IPS DF 19.7 (cell line): ENCODE results near the gene ORC3.
"Not testable (repeated sequence)": the region's sequence is repeated elsewhere in the genome, so short reads cannot be mapped to it uniquely, and the experiment has no call there.

Experiments
- DNase-seq: peaks from one replicate; pipeline ENCODE4 v3.0.0-alpha.2; 2013; ENCODE audit warnings: low read depth, low spot score

ORC3 gene

DNA sequence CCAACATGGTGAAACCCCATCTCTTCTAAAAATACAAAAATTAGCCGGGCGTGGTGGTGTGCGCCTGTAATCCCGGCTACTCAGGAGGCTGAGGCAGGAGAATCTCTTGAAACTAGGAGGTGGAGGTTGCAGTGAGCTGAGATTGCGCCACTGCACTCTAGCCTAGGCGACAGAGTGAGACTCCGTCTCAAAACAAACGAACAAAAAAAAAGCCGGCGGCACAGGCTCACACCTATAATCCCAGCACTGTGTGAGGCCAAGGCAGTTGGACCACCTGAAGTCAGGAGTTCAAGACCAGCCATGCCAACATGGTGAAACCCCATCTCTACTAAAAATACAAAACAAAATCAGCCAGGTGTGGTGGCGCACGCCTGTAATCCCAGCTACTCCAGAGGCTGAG lies 106.9 kb downstream of the ORC3 start:
- DNase-seq, result not testable (repeated sequence)

DNA sequence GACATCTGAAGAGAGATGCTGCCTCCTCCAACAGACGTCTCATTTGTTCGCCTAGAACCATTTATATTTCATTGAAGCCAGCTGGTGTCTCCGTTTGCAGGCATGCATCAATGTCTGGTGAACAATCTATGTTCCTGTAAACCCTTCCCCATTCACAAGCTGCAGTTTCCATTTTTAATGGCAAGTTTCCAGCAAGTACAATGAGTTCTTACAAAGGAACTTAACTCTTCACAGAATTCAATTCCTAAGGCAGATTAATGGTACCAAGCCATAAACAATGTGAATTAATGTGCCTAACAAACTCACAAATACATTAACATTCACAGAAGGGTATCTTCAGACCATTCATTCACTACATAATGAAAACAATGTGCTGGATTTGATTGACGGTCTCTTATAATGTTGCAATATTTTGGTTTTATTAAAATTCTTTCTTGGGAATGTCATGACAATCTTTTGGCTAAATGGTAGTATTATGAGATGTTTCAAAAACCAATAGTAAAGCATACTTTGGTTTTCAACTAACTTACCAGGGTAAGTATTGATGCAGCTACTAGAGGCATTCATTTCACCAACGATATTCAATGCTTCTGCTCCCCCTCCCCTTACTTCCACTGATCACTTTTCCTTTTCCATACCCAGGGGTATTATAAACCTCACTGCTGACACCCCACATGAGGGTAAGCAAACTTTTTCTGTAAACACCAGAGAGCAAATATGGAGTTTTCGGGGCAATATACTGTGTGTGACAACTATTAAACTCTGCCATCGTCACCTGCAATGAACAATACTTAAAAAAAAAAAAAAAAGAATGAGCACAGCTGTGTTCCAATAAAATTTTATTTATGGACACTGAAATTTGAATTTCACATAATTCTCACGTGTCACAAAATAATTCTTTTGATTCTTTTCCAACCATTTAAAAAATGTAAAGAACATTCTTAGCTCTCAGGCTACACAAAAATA lies 107.9 kb downstream of the ORC3 start:
- no peak for DNase-seq

DNA sequence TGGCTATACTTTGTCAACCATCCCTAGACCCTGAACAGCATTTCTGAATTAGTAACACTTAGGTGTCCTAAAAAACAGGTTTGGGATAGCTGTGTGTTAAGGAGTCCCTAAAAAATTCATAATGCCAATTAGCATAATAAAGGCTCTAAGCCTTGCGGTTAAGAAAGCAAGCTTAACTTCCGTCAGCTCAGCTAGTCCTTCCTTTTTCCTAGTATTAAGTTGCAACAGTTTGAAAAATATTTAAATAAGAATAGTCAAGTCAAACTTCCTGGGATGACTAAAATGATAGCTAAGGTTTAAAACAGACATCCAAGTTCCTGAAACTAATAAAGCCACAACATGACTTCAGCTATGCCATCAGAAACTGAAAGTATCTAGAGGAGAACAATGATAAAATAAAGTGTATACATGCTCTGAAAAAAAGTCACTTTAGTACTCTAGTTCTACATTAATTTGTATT lies 108.6 kb downstream of the ORC3 start:
- no peak for DNase-seq

DNA sequence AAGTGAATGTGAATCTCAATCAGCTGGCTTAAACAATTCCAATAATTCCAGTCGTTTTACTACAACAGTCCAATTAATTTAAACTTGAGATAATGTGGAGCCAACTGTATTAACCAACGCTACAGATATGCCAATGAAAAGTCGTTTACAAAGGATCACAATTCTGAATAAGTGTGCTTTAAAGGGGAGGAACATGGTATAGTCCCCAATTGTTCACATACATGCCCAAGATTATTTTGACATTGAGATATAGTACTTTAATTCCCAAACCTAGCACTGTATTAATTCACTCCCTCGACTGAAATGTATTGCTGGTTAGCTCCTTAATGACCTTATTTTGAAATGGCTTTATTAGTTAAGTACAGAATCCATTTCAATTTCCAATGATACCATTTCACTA lies 109.6 kb downstream of the ORC3 start:
- DNase-seq, result no peak

DNA sequence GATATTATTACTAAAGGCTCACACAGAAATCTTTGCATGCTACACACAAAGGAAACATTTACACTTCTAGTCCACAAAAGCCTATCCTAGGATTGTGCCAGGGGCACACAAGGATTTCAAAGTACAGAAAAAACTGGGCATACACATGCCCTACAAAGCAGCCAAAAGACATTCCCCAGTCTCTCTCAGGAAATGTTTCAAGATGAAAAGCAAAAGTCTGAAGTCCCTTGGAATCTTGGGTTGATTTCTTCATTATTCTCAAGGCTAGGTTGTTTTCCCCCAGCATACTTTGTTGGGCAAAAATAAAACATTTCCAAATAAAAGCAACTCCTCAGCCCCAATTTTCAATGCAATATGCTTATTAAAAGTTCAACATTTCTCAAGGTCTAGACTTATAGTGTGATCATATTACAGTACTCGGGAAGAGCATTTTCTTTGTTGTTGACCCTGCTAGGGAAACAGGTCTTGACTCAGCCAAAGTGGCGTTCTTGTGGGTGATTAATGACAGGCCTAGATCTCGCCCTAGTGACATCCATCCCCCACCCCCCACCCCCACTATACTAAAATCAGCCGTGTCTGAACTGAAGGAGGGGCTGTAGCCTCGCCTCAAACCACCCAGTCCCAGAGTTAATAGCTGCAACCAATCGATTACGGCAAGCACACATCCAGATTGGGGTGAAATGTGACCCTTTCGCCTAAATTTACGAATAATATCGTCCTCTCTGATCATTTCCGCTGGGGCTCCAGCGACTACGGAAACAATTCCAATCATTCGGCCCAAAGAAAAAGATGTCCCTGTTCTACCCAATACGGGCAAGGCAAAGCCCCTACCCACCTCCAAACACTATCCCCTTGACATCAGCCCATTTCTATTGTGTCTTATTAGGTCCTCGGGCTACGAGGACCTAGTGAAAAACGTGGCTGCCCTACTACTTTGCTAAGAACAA lies 110.7 kb downstream of the ORC3 start:
- no peak for DNase-seq

DNA sequence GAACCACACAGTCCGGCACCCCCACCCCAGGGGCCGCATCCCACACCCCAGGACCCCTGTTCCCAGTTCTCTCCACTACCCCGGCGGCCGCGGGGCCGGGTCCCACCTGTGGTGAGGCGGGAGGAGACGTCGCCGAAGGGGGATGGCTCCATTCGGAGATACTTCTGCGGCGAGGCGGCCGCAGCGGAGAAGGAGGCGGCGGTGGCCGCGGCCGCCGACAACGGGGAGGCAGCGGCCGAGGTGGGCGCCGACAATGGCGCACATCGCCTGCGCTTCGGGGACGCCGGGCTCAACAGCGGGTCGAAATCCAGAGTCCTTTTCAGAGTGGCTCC lies 111.4 kb downstream of the ORC3 start:
- DNase-seq, result no peak

DNA sequence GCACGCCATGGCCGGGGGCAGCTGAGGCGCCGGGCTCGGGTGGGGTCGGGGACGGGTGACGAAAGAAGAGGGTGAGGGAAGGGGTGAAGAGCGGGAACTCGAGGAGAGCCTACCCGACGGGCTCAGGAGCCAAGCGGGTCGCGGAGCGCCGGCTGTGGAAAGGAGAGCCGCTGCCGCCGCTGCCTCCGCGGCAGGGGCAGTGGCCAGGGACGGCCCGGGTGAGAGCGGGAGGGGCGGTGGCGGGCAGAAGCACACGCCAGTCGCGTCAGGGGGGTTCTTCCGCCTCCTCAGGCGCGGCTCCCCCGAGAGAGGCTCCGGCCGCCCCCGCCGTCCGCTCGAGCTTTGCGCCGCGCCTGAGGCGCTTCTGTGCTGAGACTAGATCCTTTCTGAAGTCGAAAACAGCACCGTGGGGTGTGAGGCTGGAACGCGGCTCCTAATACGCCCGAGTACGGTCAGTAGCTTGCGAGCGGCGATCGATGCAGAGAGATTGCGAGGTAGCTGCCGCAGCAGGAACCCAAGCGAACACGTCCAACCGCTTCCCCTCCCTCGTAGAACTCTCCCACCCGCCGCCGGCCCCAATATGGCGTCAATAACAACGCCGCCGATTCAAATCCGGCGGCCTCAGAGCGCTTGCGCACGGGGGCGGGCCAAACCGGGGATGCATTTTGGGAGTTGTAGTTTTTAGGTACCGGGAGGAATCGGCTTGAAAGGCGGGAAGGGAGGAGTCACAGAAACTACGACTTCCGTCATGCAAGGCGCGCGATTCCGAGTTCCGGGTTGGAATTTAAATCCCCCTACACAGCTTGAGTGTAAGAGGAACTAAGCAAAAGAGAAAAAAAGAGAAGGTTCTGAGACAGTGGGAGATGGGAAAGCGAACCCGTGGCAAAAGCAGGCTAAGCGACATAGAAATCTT lies 112.0 kb downstream of the ORC3 start, which contains the start of gene AKIRIN2:
Gene AKIRIN2 (minus strand): TSS at position 558 of the 913 bp plus-strand sequence. CDS start 549 bp downstream, at position 9.
- DNase-seq, result peak; percentile 97

DNA sequence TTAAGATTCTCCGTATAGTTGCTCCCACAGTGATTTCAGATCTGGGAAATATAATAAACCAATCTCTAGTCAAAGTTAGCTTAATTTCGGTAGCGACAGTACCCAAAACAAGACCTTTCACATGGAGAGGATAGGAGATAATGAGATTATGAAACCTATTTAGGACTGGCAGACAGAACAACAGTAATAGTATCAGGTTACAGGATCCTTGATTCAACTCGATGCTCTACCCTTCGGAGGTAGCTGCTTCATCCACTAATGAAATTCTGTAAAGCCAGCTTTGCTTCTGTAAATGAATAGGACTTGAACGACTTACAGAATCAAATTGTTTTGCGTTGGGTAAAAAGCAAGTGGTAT lies 112.6 kb downstream of the ORC3 start:
- peak; percentile 38 for DNase-seq

DNA sequence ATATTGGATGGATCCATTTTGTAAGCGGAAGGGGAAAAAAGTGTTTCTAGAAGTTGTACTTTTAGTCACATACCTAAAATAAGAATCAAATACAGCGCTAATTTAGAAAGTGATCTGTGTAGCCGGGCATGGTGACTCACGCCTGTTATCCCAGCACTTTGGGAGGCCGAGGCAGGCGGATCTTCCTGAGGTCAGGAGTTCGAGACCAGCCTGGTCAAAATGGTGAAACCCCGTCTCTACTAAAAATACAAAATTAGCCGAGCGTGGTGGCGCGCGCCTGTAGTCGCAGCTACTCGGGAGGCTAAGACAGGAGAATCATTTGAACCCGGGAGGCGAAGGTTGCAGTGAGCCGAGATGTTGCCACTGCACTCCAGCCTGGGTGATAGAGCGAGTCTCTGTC lies 113.1 kb downstream of the ORC3 start:
- not testable (repeated sequence) for DNase-seq

DNA sequence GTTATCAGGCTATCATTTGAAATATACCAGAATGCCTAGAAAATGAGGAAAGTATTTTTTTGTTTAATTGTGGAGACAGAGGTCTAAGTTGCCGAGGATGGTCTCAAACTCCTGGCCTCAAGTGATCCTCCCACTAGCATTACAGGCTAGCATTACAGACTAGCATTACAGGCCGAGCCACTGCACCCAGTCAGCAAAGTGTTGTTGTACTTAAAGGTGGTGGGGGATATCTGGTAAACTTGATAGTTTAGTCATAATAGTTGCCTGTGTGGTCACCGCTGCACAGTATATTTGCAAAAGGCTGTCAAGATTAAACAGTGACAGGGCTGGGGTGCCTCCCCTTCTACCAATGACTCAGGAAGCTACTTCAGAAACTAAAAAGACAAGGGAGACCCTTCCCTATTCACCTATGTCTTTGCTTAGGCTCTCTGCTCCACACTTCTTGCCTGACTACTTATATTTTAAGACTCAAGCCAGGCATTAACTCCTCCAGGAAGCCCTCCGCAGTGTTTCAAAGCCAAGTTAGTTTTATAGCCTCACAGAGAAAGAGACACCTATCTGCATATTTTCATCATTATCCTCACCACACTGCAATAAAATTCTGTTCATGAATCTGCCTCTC lies 115.2 kb downstream of the ORC3 start:
- no peak for DNase-seq

DNA sequence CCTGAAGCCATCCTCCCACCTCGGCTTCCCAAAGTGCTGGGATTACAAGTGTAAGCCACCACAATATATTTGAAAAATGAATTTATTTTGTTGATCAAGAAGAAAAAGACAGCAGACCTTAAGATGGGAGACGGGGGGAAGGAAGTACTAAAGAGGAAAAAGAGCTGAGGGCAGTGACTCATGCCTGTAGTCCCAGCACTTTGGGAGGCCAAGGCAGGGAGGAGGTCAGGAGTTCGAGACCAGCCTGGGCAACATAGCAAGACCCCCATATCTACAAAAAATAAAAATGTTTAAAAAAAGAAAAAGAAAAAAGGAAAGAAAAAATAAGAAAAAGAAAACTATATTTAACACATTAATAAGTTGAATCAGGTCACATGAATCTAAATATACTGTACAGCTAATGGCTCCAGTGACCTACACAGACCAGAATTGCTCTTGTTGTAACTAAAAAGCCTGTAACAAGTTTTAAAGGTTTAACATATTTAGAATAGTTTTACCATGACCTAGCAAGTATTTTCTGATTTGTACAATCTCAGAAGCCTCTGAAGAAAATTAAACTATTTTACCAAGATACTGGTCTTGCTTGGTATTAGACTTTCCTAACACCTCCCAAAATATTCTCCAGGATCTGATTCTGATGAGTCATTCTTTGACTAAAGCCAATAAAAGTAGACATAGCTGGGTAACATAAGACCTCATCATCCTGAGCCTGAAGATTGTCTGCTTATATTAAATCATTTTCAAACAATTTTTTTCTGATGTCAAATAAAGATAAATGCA lies 116.4 kb downstream of the ORC3 start:
- no peak for DNase-seq

DNA sequence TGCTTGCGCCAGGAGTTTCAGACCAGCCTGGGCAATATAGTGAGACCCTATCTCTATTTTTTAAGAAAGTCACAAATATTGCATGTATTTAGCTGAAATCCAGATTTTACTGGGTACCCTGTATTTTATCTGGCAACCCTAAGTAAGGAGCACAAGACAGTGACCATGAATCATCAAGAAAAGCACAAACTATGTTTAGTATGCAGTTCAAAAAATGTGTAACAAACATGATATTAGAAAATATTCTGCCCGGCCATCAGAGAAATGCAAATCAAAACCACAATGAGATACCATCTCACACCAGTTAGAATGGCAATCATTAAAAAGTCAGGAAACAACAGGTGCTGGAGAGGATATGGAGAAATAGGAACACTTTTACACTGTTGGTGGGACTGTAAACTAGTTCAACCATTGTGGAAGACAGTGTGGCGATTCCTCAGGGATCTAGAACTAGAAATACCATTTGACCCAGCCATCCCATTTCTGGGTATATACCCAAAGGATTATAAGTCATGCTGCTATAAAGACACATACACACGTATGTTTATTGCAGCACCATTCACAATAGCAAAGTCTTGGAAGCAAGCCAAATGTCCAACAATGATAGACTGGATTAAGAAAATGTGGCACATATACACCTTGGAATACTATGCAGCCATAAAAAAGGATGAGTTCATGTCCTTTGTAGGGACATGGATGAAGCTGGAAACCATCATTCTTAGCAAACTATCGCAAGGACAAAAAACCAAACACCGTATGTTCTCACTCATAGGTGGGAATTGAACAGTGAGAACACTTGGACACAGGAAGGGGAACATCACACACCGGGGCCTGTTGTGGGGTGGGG lies 118.9 kb downstream of the ORC3 start:
- DNase-seq, result not testable (repeated sequence)

DNA sequence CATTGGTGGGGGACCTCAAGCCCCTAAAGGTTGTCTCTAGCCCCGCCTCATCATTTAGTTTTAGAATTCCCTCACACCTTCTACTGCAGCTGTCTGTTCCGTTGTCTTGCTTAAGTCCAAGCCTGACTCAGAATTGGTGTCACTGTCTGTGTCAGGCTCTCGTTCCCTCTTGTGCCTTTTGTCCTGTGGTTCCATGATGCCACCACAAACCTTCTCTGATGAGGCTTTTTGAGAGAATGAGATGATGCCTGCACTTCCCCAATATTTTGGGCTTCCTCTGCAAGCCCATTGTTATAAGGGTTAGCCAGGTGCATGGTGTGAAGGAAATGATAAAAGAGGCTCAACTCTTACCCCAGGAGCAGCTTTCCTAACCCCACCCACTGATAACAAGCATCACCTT lies 120.2 kb downstream of the ORC3 start:
- no peak for DNase-seq

DNA sequence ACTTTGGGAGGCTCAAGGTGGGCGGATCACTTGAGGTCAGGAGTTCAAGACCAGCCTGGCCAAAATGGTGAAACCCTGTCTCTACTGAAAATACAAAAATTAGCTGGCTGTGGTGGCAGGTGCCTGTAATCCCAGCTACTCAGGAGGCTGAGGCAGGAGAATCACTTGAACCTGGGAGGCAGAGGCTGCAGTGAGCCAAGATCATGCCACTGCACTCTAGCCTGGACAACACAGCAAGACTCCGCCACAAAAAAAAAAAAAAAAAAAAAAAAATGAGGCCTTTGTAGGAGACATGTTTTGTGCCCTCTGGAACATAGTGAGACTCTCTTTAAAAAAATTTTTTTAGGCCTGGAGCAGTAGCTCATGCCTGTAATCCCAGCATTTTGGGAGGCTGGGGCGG lies 122.8 kb downstream of the ORC3 start:
- not testable (repeated sequence) for DNase-seq

DNA sequence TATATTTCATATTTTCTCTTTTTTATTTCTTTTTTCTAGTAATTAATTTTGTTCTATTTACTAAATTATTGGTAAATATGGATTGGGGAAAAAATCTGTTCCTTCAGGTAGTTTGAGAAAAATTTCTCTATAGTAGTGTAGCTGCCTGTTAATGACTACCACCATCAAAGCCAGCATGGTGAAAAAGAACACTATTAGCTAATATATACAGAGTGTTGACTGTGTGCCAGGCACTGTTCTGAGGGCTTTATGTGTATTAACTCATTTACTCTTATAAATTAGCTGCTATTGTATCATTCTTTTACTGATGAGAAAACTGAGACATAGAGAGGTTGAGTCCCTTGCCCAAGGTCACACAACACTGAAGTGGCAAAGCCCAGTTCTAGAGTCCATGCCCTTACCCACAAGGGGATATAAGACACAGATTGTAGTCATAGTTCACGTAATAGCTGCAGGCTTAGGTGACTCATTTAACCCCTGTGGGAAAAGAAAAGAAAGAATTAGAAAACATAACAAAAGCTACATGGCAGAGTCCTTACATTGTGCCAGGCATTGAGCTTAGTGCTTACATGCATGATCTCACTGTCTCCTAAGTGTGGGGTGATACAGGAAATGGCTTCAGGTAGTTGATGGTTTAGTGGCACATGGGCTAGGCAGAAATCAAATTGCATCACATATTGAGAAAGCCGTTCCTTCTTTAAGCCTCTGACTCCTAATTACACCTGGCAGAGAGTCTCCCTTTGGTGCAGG lies 124.3 kb downstream of the ORC3 start:
- no peak for DNase-seq
